MCF 10A (cell line): ENCODE results near the gene NOTCH4. TPM values are rescaled to one million over a fixed set of nuclear protein-coding genes. Genes with fewer than 3 reads are reported as not detected.

Experiments
- BruUV-seq: library from RNA; stranded (reverse); fragments of 400-500 nt; replicated peaks from 2 replicates; lab custom pipeline; 2021; lab: Mats Ljungman, UMichigan
- CTCF ChIA-PET: fragments of 300-600 bp; sonication (Branson Sonifier 250); formaldehyde crosslinking; extraction: SDS; loops from one replicate; lab custom pipeline; 2021; ENCODE audit warnings: antibody characterized with exemption, inconsistent platforms; lab: Yijun Ruan, JAX
- POLR2A ChIA-PET: fragments of 300-600, 350-650 bp; sonication (Branson Sonifier 250); formaldehyde crosslinking; extraction: SDS; loops from one replicate; lab custom pipeline; 2020; ENCODE audit warnings: antibody characterized with exemption, inconsistent platforms; lab: Yijun Ruan, JAX
- DNase-seq: peaks from one replicate; pipeline ENCODE4 v3.0.0-alpha.2; 2018; ENCODE audit not compliant: unreplicated experiment
- H3K27ac Mint-ChIP-seq: one replicate; pipeline ENCODE4 v1.8.0; 2022; ENCODE audit warnings: mild to moderate bottlenecking, low read depth, mixed read lengths; ENCODE audit not compliant: unreplicated experiment
- H3K27me3 Mint-ChIP-seq: one replicate; pipeline ENCODE4 v1.8.0; 2022; ENCODE audit warnings: mixed read lengths; ENCODE audit not compliant: insufficient read depth, unreplicated experiment
- H3K36me3 Mint-ChIP-seq: one replicate; pipeline ENCODE4 v1.8.0; 2022; ENCODE audit warnings: mild to moderate bottlenecking, moderate library complexity, mixed read lengths; ENCODE audit not compliant: insufficient read depth, unreplicated experiment
- H3K4me1 Mint-ChIP-seq: one replicate; pipeline ENCODE4 v1.8.0; 2022; ENCODE audit warnings: mixed read lengths; ENCODE audit not compliant: insufficient read depth, unreplicated experiment
- H3K4me3 Mint-ChIP-seq: one replicate; pipeline ENCODE4 v1.8.0; 2022; ENCODE audit warnings: mild to moderate bottlenecking, moderate library complexity, mixed read lengths; ENCODE audit not compliant: unreplicated experiment
- H3K9me3 Mint-ChIP-seq: one replicate; pipeline ENCODE4 v1.8.0; 2022; ENCODE audit warnings: mixed read lengths; ENCODE audit not compliant: unreplicated experiment
- intact Hi-C: fragments of 100-400 bp; cut with micrococcal nuclease; formaldehyde crosslinking; loops from 2 replicates; pipeline ENCODE4 v1.14.1; 2022
- total RNA-seq: library from RNA; stranded (reverse); gene quantifications from 2 replicates; pipeline ENCODE4 v1.2.3, GENCODE V29; 2022
- TF ChIP-seq, protein P1 (sequence below): fragments of 200-600 bp; IDR thresholded peaks from one replicate; pipeline ENCODE4 v1.8.0; 2022; ENCODE audit warnings: antibody characterized with exemption, mild to moderate bottlenecking; ENCODE audit not compliant: unreplicated experiment

The NOTCH4 gene
- total RNA-seq, 1 experiment from 2014 or later, result not detected

DNA sequence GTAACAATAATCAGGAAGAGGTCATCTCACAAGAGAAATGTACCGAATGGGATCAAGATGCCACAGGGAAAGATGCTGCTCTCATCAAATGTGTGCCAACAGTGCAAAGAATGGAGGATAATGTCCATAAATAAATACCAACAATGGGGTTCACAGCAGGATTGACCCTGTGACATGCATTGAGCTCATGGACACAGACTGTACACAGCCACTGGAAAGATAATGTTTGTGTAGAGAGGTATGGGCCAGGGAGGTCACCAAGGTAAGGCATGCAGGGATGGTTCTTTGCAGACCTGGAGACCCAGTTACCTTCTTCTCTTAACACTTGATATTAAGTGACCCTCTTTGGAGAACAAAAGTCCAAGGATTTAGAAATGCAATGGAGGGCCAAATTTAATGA lies 49.5 kb downstream of the NOTCH4 start:
- CTCF ChIA-PET, result no interaction called here
- Mint-ChIP-seq H3K4me3 (peak overlapping the region; percentile 79), H3K36me3 (peaks cover 31% of the 10 kb centered on the region), H3K27me3 (no peaks in the 10 kb centered on the region), H3K27ac (no peak overlapping the region), H3K4me1 (peaks cover 40% of the 10 kb centered on the region), H3K9me3 (no peaks in the 10 kb centered on the region)
- no TSS peak for BruUV-seq
- POLR2A ChIA-PET, result interaction anchor here (0.6 kb wide), 1 partner anchor 569 kb away, joined by 3 read pairs; no protein-coding TSS in a partner anchor
- TF ChIP-seq, protein P1, sequence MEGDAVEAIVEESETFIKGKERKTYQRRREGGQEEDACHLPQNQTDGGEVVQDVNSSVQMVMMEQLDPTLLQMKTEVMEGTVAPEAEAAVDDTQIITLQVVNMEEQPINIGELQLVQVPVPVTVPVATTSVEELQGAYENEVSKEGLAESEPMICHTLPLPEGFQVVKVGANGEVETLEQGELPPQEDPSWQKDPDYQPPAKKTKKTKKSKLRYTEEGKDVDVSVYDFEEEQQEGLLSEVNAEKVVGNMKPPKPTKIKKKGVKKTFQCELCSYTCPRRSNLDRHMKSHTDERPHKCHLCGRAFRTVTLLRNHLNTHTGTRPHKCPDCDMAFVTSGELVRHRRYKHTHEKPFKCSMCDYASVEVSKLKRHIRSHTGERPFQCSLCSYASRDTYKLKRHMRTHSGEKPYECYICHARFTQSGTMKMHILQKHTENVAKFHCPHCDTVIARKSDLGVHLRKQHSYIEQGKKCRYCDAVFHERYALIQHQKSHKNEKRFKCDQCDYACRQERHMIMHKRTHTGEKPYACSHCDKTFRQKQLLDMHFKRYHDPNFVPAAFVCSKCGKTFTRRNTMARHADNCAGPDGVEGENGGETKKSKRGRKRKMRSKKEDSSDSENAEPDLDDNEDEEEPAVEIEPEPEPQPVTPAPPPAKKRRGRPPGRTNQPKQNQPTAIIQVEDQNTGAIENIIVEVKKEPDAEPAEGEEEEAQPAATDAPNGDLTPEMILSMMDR, result no peak
- DNase-seq, result no peak
- intact Hi-C loops, result no loop called here

DNA sequence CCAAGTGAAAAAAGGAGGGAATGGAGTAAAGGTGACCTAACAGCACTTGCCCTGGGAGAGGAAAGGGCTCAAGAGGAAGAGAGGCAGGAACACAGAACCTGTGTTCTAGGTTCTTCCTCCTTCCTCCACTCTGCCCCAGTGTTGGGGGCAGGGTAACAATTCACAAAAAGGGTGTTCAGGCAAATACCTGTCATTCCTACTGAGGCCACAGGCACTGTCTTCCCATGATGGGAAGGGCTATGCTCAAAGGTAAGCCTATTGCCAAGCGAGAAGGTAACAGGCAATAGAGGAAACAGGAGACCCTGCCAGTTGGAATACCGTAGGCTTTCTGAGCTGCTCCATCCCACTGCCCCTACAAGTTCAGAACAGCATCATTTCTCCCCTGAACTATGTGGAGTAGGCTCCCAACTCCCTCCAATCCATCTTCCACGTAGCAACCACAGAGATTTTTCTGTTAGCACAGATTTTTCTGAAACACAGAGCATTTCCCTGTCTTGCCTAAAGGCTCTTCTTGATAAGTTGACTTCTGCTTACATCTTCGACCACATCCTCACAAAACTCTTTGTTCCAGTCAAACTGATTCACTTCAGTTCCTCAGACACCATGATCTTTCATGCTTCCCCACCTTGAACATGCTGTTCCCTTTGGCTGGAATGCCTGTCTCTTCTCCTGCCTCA lies 50.7 kb downstream of the NOTCH4 start:
- no peaks in the 10 kb centered on the region for H3K9me3 Mint-ChIP-seq
- intact Hi-C loops, result no loop called here
- H3K36me3 Mint-ChIP-seq, result peaks cover 21% of the 10 kb centered on the region
- CTCF ChIA-PET, result interaction anchor here (0.6 to 0.7 kb wide), 2 partner anchors 57 to 81 kb away, joined by 3 read pairs; no protein-coding TSS in a partner anchor
- TF ChIP-seq, protein P1, result no peak
- H3K27ac Mint-ChIP-seq, result peak overlapping the region; percentile 7
- H3K4me3 Mint-ChIP-seq, result no peak overlapping the region
- POLR2A ChIA-PET, result interaction anchor here (0.7 to 1.4 kb wide), 2 partner anchors 15 to 18 kb away, joined by 3 read pairs; no protein-coding TSS in a partner anchor
- H3K27me3 Mint-ChIP-seq, result no peaks in the 10 kb centered on the region
- no peak for DNase-seq
- peaks cover 29% of the 10 kb centered on the region for H3K4me1 Mint-ChIP-seq
- BruUV-seq, result no TSS peak

DNA sequence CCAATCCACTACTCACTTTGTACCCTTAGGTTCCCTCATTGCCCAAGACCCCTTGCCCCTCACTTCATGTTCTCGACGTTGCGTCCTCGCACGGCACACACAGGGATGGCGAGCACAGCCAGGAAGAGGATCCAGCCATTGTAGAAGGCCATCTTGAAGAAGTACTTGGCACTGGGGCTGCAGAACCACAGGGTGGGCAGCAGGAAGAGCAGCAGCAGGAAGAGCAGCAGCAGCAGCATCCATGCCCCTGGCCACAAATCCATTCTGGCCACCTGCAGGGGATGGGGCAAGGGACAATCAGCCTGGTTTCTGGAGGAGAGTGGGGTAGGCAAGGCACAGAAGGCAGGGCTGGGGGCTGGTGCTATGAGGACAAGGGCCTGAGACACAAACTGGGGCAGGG lies 52.6 kb downstream of the NOTCH4 start:
- intact Hi-C loops, result no loop called here
- Mint-ChIP-seq H3K9me3 (no peaks in the 10 kb centered on the region), H3K27ac (no peak overlapping the region), H3K4me1 (peaks cover 20% of the 10 kb centered on the region), H3K27me3 (no peaks in the 10 kb centered on the region), H3K36me3 (peaks cover 17% of the 10 kb centered on the region), H3K4me3 (no peak overlapping the region)
- ChIA-PET POLR2A (no interaction called here), CTCF (no interaction called here)
- DNase-seq, result no peak
- no TSS peak for BruUV-seq
- TF ChIP-seq, protein P1, result no peak

DNA sequence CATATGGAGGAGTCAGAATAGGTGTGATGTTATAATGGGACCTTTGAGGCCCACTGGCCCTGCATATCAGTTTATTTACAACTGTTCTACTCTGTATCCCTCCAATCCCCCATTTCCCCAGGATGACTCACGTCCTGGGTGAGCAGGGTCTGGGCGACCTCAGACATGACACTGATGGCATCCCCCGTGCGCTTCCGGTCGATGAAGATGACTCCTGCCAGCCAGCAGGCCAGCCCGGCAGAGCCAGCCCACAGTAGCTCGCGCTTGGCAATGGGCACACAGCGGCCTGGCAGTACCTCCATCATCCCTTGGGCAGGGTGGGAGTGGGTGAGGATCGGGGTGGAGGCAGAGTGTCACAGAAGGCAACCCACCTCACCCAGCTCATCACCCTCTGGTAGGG lies 53.6 kb downstream of the NOTCH4 start:
- Mint-ChIP-seq H3K9me3 (no peaks in the 10 kb centered on the region), H3K4me3 (no peak overlapping the region), H3K27me3 (no peaks in the 10 kb centered on the region), H3K4me1 (peaks cover 18% of the 10 kb centered on the region), H3K36me3 (peaks cover 18% of the 10 kb centered on the region), H3K27ac (no peak overlapping the region)
- ChIA-PET CTCF (interaction anchor here (1.0 kb wide), 1 partner anchor 15 kb away, joined by 3 read pairs; no protein-coding TSS in a partner anchor), POLR2A (no interaction called here)
- no peak for DNase-seq
- no TSS peak for BruUV-seq
- intact Hi-C loops, result no loop called here
- TF ChIP-seq, protein P1, result no peak
